H1 (cell line): Measurements from ENCODE around the gene NACAD. TPM values are rescaled to one million over a fixed set of nuclear protein-coding genes. Genes with fewer than 3 reads are reported as not detected.

Experiments
- CTCF ChIA-PET: fragments of 300-600 bp; sonication (Branson Sonifier 250); formaldehyde crosslinking; loops from one replicate; lab custom pipeline; 2021; ENCODE audit not compliant: partially characterized antibody; lab: Charles Lee
- POLR2A ChIA-PET: fragments of 300-600 bp; sonication (Branson Sonifier 250); formaldehyde crosslinking; loops from one replicate; lab custom pipeline; 2021; ENCODE audit warnings: inconsistent platforms; ENCODE audit not compliant: partially characterized antibody; lab: Charles Lee
- DNase-seq, 2 experiments: peaks; one replicate each; pipeline versions ENCODE4 v3.0.0 to v3.0.0-alpha.2; 2010 to 2022; ENCODE audit warnings: low spot score in 2 of 2, low read depth in 1 of 2, mixed read lengths in 1 of 2
- FAIRE-seq: peaks from 2 replicates; lab custom pipeline; 2011; peaks lifted over from hg19 to GRCh38; lab: Jason Lieb, UNC
- H2AFZ ChIP-seq: 2 replicates; pipeline ENCODE4 v1.8.1; 2012; ENCODE audit warnings: low read length, inconsistent platforms
- H2AK5ac ChIP-seq: 2 replicates; pipeline ENCODE4 v1.6.1; 2013; ENCODE audit warnings: low read depth, low read length
- H2BK120ac ChIP-seq: replicated peaks from 2 replicates; pipeline ENCODE3; 2013; ENCODE audit warnings: low read depth, low read length, inconsistent platforms
- H2BK12ac ChIP-seq: 2 replicates; pipeline ENCODE4 v1.6.1; 2013; ENCODE audit warnings: low read depth, low read length
- H2BK15ac ChIP-seq: 2 replicates; pipeline ENCODE4 v1.6.1; 2013; ENCODE audit warnings: low read length
- H2BK20ac ChIP-seq: 2 replicates; pipeline ENCODE4 v1.6.1; 2013; ENCODE audit warnings: low read length
- H2BK5ac ChIP-seq: 2 replicates; pipeline ENCODE4 v1.6.1; 2013; ENCODE audit warnings: low read depth, low read length
- H3K14ac ChIP-seq: 2 replicates; pipeline ENCODE4 v1.6.1; 2013; ENCODE audit warnings: inconsistent platforms; ENCODE audit not compliant: insufficient read length
- H3K18ac ChIP-seq: 2 replicates; pipeline ENCODE4 v1.6.1; 2013; ENCODE audit warnings: low read length; ENCODE audit errors: extremely low read depth
- H3K23ac ChIP-seq: 2 replicates; pipeline ENCODE4 v1.6.1; 2013; ENCODE audit warnings: inconsistent platforms; ENCODE audit not compliant: insufficient read length
- H3K23me2 ChIP-seq: 2 replicates; pipeline ENCODE4 v1.6.1; 2013; ENCODE audit warnings: low read depth, low read length
- H3K27ac ChIP-seq: 2 replicates; pipeline ENCODE4 v1.6.1; 2011; ENCODE audit warnings: low read depth, low read length, inconsistent platforms
- H3K27me3 ChIP-seq, 4 experiments: replicated peaks in 1 of 4; 1 replicate in 1 of 4; 2 replicates in 3 of 4; pipeline versions ENCODE4 v1.6.1 to v1.8.1; 2011 to 2013; ENCODE audit warnings: low read length in 3 of 4, mild to moderate bottlenecking in 3 of 4, inconsistent platforms in 2 of 4, mixed read lengths in 2 of 4, moderate library complexity in 1 of 4; ENCODE audit not compliant: control insufficient read depth in 3 of 4, insufficient read depth in 3 of 4; ENCODE audit errors: extremely low read depth in 1 of 4
- H3K36me3 ChIP-seq, 4 experiments: 2 replicates each; pipeline versions ENCODE4 v1.6.1 to v1.8.1; 2011 to 2013; ENCODE audit warnings: mild to moderate bottlenecking in 4 of 4, low read length in 3 of 4, moderate library complexity in 2 of 4, control low read depth in 1 of 4, inconsistent platforms in 1 of 4; ENCODE audit not compliant: insufficient read depth in 4 of 4, control insufficient read depth in 2 of 4
- H3K4ac ChIP-seq: replicated peaks from 2 replicates; pipeline ENCODE3; 2013; ENCODE audit warnings: low read length, low read depth, mixed read lengths, inconsistent platforms; ENCODE audit not compliant: insufficient read length
- H3K4me1 ChIP-seq, 4 experiments: replicated peaks in 1 of 4; 1 replicate in 1 of 4; 2 replicates in 3 of 4; pipeline versions ENCODE4 v1.6.1 to v1.8.1; 2011 to 2013; ENCODE audit warnings: low read length in 3 of 4, inconsistent platforms in 2 of 4, mixed read lengths in 1 of 4; ENCODE audit not compliant: insufficient read depth in 4 of 4, control insufficient read depth in 3 of 4
- H3K4me2 ChIP-seq, 2 experiments: 2 replicates each; pipeline versions ENCODE4 v1.6.1 to v1.8.1; 2011 to 2013; ENCODE audit warnings: low read depth in 2 of 2, low read length in 2 of 2, control low read depth in 1 of 2, inconsistent platforms in 1 of 2, mild to moderate bottlenecking in 1 of 2; ENCODE audit not compliant: insufficient read depth in 1 of 2
- H3K4me3 ChIP-seq, 4 experiments: fragments of 200-600, 300-600 bp in 1 of 4; sonication (generic), shearing (Covaris generic), sonication (Bioruptor Twin) in 1 of 4; 2 replicates each; pipeline versions ENCODE4 v1.5.1 to v1.8.1; 2011 to 2016; ENCODE audit warnings: low read length in 4 of 4, low read depth in 3 of 4, control low read depth in 2 of 4, inconsistent platforms in 2 of 4, mild to moderate bottlenecking in 2 of 4, mixed read lengths in 1 of 4, moderate library complexity in 1 of 4; ENCODE audit not compliant: insufficient read depth in 2 of 4; ENCODE audit errors: extremely low read depth in 1 of 4
- H3K56ac ChIP-seq: replicated peaks from 2 replicates; pipeline ENCODE3; 2013; ENCODE audit warnings: low read depth, mild to moderate bottlenecking, mixed read lengths, low read length, inconsistent platforms; ENCODE audit not compliant: insufficient read length
- H3K79me1 ChIP-seq: 2 replicates; pipeline ENCODE4 v1.6.1; 2013; ENCODE audit warnings: low read depth, low read length, control low read depth
- H3K79me2 ChIP-seq, 2 experiments: 2 replicates each; pipeline versions ENCODE4 v1.6.1 to v1.8.1; 2012 to 2013; ENCODE audit warnings: low read length in 2 of 2, mild to moderate bottlenecking in 2 of 2, inconsistent platforms in 1 of 2; ENCODE audit not compliant: insufficient read depth in 2 of 2, control insufficient read depth in 1 of 2
- H3K9ac ChIP-seq, 4 experiments: replicated peaks in 1 of 4; 1 replicate in 1 of 4; 2 replicates in 3 of 4; pipeline versions ENCODE4 v1.6.1 to v1.8.1; 2011 to 2013; ENCODE audit warnings: low read depth in 3 of 4, low read length in 3 of 4, control low read depth in 2 of 4, mild to moderate bottlenecking in 2 of 4, moderate library complexity in 2 of 4, inconsistent platforms in 1 of 4; ENCODE audit errors: extremely low read depth in 1 of 4
- H3K9me3 ChIP-seq, 2 experiments: 2 replicates each; pipeline versions ENCODE4 v1.6.1 to v1.8.1; 2012 to 2013; ENCODE audit warnings: mild to moderate bottlenecking in 2 of 2, moderate library complexity in 2 of 2, control low read depth in 1 of 2, inconsistent platforms in 1 of 2, low read depth in 1 of 2, low read length in 1 of 2, mixed read lengths in 1 of 2; ENCODE audit not compliant: insufficient read depth in 2 of 2
- H4K20me1 ChIP-seq, 2 experiments: replicated peaks in 1 of 2; 2 replicates each; pipeline versions ENCODE3 to v1.8.1; 2011 to 2013; ENCODE audit warnings: inconsistent platforms in 2 of 2, low read length in 2 of 2, mild to moderate bottlenecking in 1 of 2; ENCODE audit not compliant: insufficient read depth in 2 of 2, control insufficient read depth in 1 of 2
- H4K5ac ChIP-seq: 2 replicates; pipeline ENCODE4 v1.6.1; 2013; ENCODE audit warnings: low read length, low read depth, mixed read lengths, inconsistent platforms; ENCODE audit not compliant: insufficient read length
- H4K8ac ChIP-seq: 2 replicates; pipeline ENCODE4 v1.8.0; 2013; ENCODE audit warnings: mild to moderate bottlenecking, moderate library complexity, low read length, inconsistent platforms; ENCODE audit not compliant: insufficient read depth; ENCODE audit errors: extremely low read depth
- H4K91ac ChIP-seq: replicated peaks from 2 replicates; pipeline ENCODE3; 2013; ENCODE audit warnings: low read length, mixed read lengths, inconsistent platforms; ENCODE audit not compliant: insufficient read length
- BACH1 ChIP-seq: IDR thresholded peaks from 2 replicates; pipeline ENCODE4 v1.6.1; 2012; ENCODE audit warnings: low read length, improper control_type of control experiment
- CBX5 ChIP-seq: fragments of 300-800, 300-1000 bp; sonication (generic); IDR thresholded peaks from 2 replicates; pipeline ENCODE4 v1.7.1; 2016; ENCODE audit warnings: antibody characterized with exemption, low read length, low read depth
- CBX8 ChIP-seq: fragments of 300-800, 300-1000 bp; sonication (generic); IDR thresholded peaks from 2 replicates; pipeline ENCODE4 v1.7.1; 2016; ENCODE audit warnings: low read depth, low read length, borderline replicate concordance
- CEBPB ChIP-seq: IDR thresholded peaks from 2 replicates; pipeline ENCODE4 v1.6.1; 2012; ENCODE audit warnings: low read depth, low read length
- CREB1 ChIP-seq: IDR thresholded peaks from 2 replicates; pipeline ENCODE4 v1.6.1; 2012; ENCODE audit warnings: inconsistent platforms
- CTBP2 ChIP-seq: IDR thresholded peaks from 2 replicates; pipeline ENCODE4 v1.7.0; 2011; ENCODE audit warnings: borderline replicate concordance, mild to moderate bottlenecking, moderate library complexity, mixed read lengths, low read length; ENCODE audit not compliant: insufficient read depth, insufficient read length
- GABPA ChIP-seq: IDR thresholded peaks from 2 replicates; pipeline ENCODE4 v1.6.1; 2011; ENCODE audit warnings: mild to moderate bottlenecking, low read length, moderate library complexity, borderline replicate concordance; ENCODE audit not compliant: insufficient read depth
- MAFK ChIP-seq: IDR thresholded peaks from 2 replicates; pipeline ENCODE4 v1.6.1; 2012; ENCODE audit warnings: low read depth, mild to moderate bottlenecking, improper control_type of control experiment, low read length
- SIRT6 ChIP-seq: IDR thresholded peaks from one replicate; pipeline ENCODE4 v1.7.1; 2012; ENCODE audit warnings: low read length, inconsistent platforms
- WGBS, 2 experiments: shearing (Covaris generic) in 1 of 2; methylation state at CpG; one replicate each; pipeline versions ENCODE4 v1.1.6 to v1.1.7; 2013 to 2015; ENCODE audit warnings: low lambda C conversion rate in 2 of 2, mixed read lengths in 2 of 2, inconsistent platforms in 1 of 2, low coverage in 1 of 2, missing lambda C conversion rate in 1 of 2; ENCODE audit not compliant: insufficient replicate concordance in 2 of 2, insufficient coverage in 1 of 2, insufficient read length in 1 of 2; ENCODE audit errors: extremely low coverage in 1 of 2, missing lambda C conversion rate in 1 of 2; 5-methylcytosine and 5-hydroxymethylcytosine counted together
- polyA plus RNA-seq, 7 experiments: library from polyadenylated mRNA; depleted of rRNA in 3 of 7; stranded (reverse) in 5 of 7; unstranded in 2 of 7; fragments of >200 nt in 5 of 7; fragments of 200-250 nt in 2 of 7; gene quantifications; 1 replicate in 5 of 7; 2 replicates in 1 of 7; 4 replicates in 1 of 7; pipeline versions ENCODE4 v1.2.1 to v1.2.3, GENCODE V29; 2011 to 2013; ENCODE audit warnings: missing spikeins in 2 of 7, mixed read lengths in 2 of 7
- total RNA-seq: library from RNA; stranded (reverse); fragmentation: NEBNext Ultra II Directional; extraction: Animal tissue kit (Norgen Biotek cat#: 25700); gene quantifications from 2 replicates; pipeline ENCODE4 v1.2.1, GENCODE V29; 2021

Gene NACAD
- total and polyA plus RNA-seq, 2 of the 8 experiments (the other 6 are each of a cell fraction or from before 2014, with no cell fraction given), result 1.3 to 6.0 TPM

- no peaks in the 10 kb centered on the region for H3K23me2 ChIP-seq
- no peak for DNase-seq
- CTCF ChIA-PET, result interaction anchor here (0.6 to 2.5 kb wide), 9 partner anchors 11 to 131 kb away, joined by 3 to 13 read pairs (median 3); partner anchors contain the start of gene CCM2
Measured at GRCh38 chr7:45103958-45104843, 15.4 kb upstream of the NACAD start.

More at GRCh38 chr7:45103958-45104843, 15.4 kb upstream of the NACAD start:
- H3K4ac ChIP-seq, result no peak overlapping the region
- no peak for TF ChIP-seq CBX8
- TF ChIP-seq CTBP2, result no peak
- TF ChIP-seq BACH1, result no peak
- no peak for TF ChIP-seq GABPA
- TF ChIP-seq CBX5, result no peak
- TF ChIP-seq CEBPB, result no peak
- TF ChIP-seq MAFK, result no peak
- TF ChIP-seq CREB1, result no peak
- no peak for TF ChIP-seq SIRT6
- FAIRE-seq, result no peak
- no peak overlapping the region for H2AK5ac ChIP-seq
- H4K8ac ChIP-seq, result no peak overlapping the region
- H3K27ac ChIP-seq, result no peak overlapping the region
- H3K9me3 ChIP-seq, result no peaks in the 10 kb centered on the region
- H2BK20ac ChIP-seq, result no peak overlapping the region
- no peak overlapping the region for H2AFZ ChIP-seq
- H3K9ac ChIP-seq, result no peak overlapping the region
- H4K5ac ChIP-seq, result no peak overlapping the region
- H4K91ac ChIP-seq, result no peak overlapping the region
- no peak overlapping the region for H3K14ac ChIP-seq
- H3K36me3 ChIP-seq, result peaks cover 73 to 100% (median 92%) of the 10 kb centered on the region in 4 experiments
- H3K23ac ChIP-seq, result no peak overlapping the region
- no peak overlapping the region for H2BK12ac ChIP-seq
- H2BK120ac ChIP-seq, result no peak overlapping the region
- H3K4me2 ChIP-seq, result no peak overlapping the region
- H3K79me2 ChIP-seq, result peaks cover 3 to 28% of the 10 kb centered on the region in 2 experiments; a peak in 3 of 4 replicates
- no peak overlapping the region for H3K56ac ChIP-seq
- peaks cover 16 to 56% of the 10 kb centered on the region in 2 experiments for H4K20me1 ChIP-seq
- WGBS, 2 experiments, result 92% methylated on average over 17 of the region's 17 CpGs; no CpG with 5 or more reads in 1 of the 2 experiments
- POLR2A ChIA-PET, result interaction anchor here (0.6 to 4.0 kb wide), 14 partner anchors 8 to 728 kb away, joined by 3 to 18 read pairs (median 5); partner anchors contain the start of genes MYO1G, NACAD and TBRG4
- H3K4me1 ChIP-seq, result no peaks in the 10 kb centered on the region
- no peak overlapping the region for H3K4me3 ChIP-seq
- H3K27me3 ChIP-seq, result no peaks in the 10 kb centered on the region
- peaks cover 10% of the 10 kb centered on the region for H3K79me1 ChIP-seq
- no peak overlapping the region for H2BK5ac ChIP-seq
- no peak overlapping the region for H3K18ac ChIP-seq
- H2BK15ac ChIP-seq, result no peak overlapping the region
